ENCODE measurements around the gene TBC1D25. TPM values are rescaled to one million over a fixed set of nuclear protein-coding genes. Genes with fewer than 3 reads are reported as not detected.

Gene TBC1D25, protein sequence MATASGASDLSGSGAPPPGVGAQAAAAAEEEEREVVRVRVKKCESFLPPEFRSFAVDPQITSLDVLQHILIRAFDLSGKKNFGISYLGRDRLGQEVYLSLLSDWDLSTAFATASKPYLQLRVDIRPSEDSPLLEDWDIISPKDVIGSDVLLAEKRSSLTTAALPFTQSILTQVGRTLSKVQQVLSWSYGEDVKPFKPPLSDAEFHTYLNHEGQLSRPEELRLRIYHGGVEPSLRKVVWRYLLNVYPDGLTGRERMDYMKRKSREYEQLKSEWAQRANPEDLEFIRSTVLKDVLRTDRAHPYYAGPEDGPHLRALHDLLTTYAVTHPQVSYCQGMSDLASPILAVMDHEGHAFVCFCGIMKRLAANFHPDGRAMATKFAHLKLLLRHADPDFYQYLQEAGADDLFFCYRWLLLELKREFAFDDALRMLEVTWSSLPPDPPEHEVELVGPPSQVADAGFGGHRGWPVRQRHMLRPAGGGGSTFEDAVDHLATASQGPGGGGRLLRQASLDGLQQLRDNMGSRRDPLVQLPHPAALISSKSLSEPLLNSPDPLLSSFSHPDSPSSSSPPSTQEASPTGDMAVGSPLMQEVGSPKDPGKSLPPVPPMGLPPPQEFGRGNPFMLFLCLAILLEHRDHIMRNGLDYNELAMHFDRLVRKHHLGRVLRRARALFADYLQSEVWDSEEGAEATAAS
- total RNA-seq (10 to 100 TPM; 10.4 to 14.6 (median 11.9) TPM), polyA plus RNA-seq (1 to 10 TPM; 5.8 to 9.6 (median 7.8) TPM)

- H3K4me3 ChIP-seq: peak within 1 kb of the TSS; percentile 60 to 70 (median 66)
- TF ChIP-seq POLR2AphosphoS5 (IDR thresholded peaks at IDR 0.05): peak; percentile 41 to 76 (median 58)
- TF ChIP-seq EP300 (IDR thresholded peaks at IDR 0.05): peak in 1 of 4 donors; percentile 33
- peak in 1 of 4 experiments; percentile 7 for TF ChIP-seq CTCF (IDR thresholded peaks at IDR 0.05)
- TF ChIP-seq POLR2A (IDR thresholded peaks at IDR 0.05): peak in 1 of 2 donors; percentile 26
- H3K27me3 ChIP-seq: no peaks in the 10 kb centered on the region
- peak; percentile 99 for DNase-seq
- intact Hi-C loops (cut with DNase I): no loop called here
- no peaks in the 10 kb centered on the region for H3K9me3 ChIP-seq
- H3K36me3 ChIP-seq: peaks cover 0 to 5% (median 0%) of the 10 kb centered on the region in 4 donors
- peaks cover 0 to 11% (median 3%) of the 10 kb centered on the region in 4 donors for H3K4me1 ChIP-seq
- 0% methylated on average over 59 of the region's 59 CpGs for WGBS, 2 donors
- peak within 1 kb of the TSS; percentile 88 to 91 (median 90) for H3K27ac ChIP-seq
Observed at GRCh38 chrX:48539345-48540027, at the start of gene TBC1D25. TSS of gene TBC1D25 (plus strand) at chrX:48539714. CDS start at chrX:48539798, 84 bp downstream.

DNA sequence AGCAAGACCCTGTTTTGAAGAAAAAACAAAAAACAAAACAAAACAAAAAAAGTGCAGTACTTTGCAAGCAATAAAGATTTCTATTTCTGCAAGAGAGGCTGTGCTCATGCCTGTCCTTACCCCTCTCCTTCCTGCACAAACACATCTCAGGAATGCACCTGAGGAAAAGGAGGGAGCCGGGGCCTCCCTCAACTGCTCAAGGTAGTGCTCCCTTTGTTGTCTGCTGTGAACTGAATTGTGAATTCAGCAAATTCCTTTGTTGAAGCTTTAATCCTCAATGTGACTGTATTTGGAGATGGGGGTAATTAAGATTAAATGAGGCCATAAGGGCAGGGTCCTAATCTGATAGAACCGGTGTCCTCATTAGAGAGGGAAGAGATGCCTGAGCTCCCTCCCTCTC, 49.6 kb upstream of the TBC1D25 start:
- H3K4me3 ChIP-seq: no peak overlapping the region
- WGBS, 2 donors: 75 to 84% methylated on average over 2 of the region's 2 CpGs

DNA sequence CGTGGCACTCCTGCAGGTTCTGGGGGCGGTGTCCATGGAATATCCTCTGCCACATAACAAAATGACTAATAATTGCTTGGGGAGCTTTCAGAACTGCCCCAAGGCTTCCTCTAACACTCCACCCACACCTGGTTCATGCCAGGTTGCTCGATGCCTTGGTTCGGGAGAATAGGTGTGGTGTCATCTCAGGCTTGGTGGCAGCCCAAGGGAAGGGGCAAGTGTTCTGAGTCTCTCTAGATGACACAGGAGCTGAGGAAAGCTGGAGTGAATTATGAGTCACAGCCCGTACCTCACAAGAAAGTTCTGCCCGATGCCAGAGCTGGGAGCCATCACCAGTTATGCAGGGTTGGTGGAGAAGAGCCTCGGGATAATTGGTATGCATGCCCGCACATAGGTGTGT, 48.9 kb upstream of the TBC1D25 start:
- Histone ChIP-seq H3K36me3 (no peaks in the 10 kb centered on the region), H3K4me1 (no peaks in the 10 kb centered on the region), H3K4me3 (no peak overlapping the region), H3K27me3 (no peaks in the 10 kb centered on the region), H3K9me3 (no peaks in the 10 kb centered on the region), H3K27ac (no peak overlapping the region)
- TF ChIP-seq CTCF (IDR thresholded peaks at IDR 0.05) (no peak), EP300 (IDR thresholded peaks at IDR 0.05) (no peak), POLR2A (IDR thresholded peaks at IDR 0.05) (no peak), POLR2AphosphoS5 (IDR thresholded peaks at IDR 0.05) (no peak)
- intact Hi-C loops (cut with DNase I): no loop called here
- 84 to 89% methylated on average over 8 of the region's 8 CpGs for WGBS, 2 donors
- no peak for DNase-seq

More for the DNA sequence above, 49.6 kb upstream of the TBC1D25 start:
- Histone ChIP-seq H3K36me3 (no peaks in the 10 kb centered on the region), H3K27ac (no peak overlapping the region), H3K9me3 (no peaks in the 10 kb centered on the region), H3K27me3 (no peaks in the 10 kb centered on the region), H3K4me1 (no peaks in the 10 kb centered on the region)
- TF ChIP-seq EP300 (IDR thresholded peaks at IDR 0.05) (no peak), POLR2AphosphoS5 (IDR thresholded peaks at IDR 0.05) (no peak), POLR2A (IDR thresholded peaks at IDR 0.05) (no peak), CTCF (IDR thresholded peaks at IDR 0.05) (no peak)
- intact Hi-C loops (cut with DNase I): no loop called here
- DNase-seq: no peak

GRCh38 chrX:48491809-48492208, 47.7 kb upstream of the TBC1D25 start:
- H3K27ac ChIP-seq: no peak overlapping the region
- 92 to 93% methylated on average over 9 of the region's 9 CpGs for WGBS, 2 donors

More at GRCh38 chrX:48491809-48492208, 47.7 kb upstream of the TBC1D25 start:
- Histone ChIP-seq H3K4me3 (no peak overlapping the region), H3K27me3 (no peaks in the 10 kb centered on the region), H3K4me1 (no peaks in the 10 kb centered on the region), H3K9me3 (no peaks in the 10 kb centered on the region), H3K36me3 (no peaks in the 10 kb centered on the region)
- no peak for DNase-seq
- intact Hi-C loops (cut with DNase I): no loop called here
- no peak for TF ChIP-seq CTCF (IDR thresholded peaks at IDR 0.05)
- TF ChIP-seq POLR2A (IDR thresholded peaks at IDR 0.05): no peak
- TF ChIP-seq EP300 (IDR thresholded peaks at IDR 0.05): no peak
- TF ChIP-seq POLR2AphosphoS5 (IDR thresholded peaks at IDR 0.05): no peak
